EL (cell line): ENCODE measurements around the gene IL4R.
"Not testable (repeated sequence)": the region's sequence is repeated elsewhere in the genome, so short reads cannot be mapped to it uniquely, and the experiment has no call there.

Experiments used
- DNase-seq: peaks from one replicate; pipeline ENCODE4 v3.0.0-alpha.2; 2016

IL4R gene

DNA sequence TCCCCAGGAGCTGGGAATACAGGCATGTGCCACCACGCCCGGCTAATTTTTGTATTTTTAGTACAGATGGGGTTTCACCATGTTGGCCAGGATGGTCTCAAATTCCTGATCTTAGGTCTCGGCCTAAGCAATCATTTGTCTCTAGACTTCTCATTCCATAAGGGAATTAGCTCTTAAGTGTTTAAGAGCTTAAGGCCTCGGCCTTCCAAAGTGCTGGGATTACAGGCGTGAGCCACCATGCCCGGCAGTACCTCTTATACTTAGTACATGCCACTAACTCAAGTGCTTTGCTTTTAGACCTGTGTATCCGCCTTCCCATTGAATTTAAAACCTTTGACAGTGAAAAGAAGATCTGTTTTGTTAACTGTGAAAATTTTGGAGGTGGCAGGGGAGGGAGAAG, 71.6 kb downstream of the IL4R start:
- no peak for DNase-seq

DNA sequence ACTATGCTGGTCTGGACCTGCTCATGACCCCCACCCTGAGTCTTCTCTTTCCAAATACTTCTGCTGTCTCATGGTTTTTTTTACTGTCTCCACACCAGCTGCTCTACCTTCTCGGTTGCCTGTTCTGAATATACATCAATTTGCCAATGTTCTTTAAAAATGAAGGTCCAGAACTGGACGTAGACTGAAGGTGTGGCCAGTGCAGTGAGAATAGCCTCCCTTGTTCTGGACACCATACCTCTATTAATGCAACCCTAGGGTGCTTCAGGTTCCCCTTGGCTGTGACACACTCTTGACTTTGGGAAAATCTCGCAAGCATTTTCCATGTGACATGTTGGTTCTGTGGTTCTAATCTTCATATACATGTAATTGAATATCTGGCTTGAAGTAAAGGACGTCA, 72.9 kb downstream of the IL4R start:
- DNase-seq = no peak

DNA sequence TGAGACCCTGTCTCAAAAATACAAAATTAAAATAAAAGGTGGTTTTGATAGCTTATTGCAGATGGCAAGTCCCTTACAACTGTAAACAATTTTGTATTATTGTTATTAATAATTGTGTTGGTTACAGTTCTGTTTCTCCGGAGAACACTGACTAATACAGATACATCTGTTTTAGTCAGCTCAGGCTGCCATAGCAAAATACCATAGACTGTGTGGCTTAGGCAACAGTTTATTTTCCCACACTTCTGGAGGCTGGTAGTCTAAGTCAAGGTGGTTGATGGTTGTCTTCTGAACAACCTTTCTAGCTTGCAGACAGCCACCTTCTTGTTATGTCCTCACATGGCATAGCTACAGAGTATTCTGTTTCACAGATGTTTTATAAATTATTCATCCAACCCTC, 74.0 kb downstream of the IL4R start:
- DNase-seq = no peak

DNA sequence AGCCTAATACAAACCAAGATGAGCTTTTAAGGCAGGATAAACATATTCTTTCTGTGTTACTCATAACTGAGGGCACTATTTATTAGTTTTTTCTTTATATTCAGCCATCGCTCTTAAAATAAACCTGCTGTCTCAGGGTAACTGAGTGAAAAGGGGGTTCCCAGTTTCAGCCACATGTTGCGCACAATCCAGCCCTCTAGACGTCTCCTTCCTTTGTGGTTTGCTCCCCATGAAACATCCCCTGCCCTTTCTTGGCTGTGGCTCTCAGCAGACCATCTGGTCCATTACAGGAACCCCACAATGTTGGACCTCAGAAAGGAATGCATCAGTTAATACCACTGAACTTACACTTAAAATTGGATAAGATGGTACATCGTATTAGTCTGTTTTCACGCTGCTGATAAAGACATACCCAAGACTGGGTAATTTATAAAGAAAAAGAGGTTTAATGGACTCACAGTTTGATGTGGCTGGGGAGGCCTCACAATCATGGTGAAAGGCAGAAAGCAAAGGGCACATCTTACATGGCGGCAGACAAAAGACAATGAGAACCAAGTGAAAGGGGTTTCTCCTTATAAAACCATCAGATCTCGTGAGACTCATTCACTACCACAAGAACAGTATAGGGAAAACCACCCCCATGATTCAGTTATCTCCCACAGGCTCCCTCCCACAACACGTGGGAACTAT, 75.6 kb downstream of the IL4R start:
- DNase-seq = no peak

DNA sequence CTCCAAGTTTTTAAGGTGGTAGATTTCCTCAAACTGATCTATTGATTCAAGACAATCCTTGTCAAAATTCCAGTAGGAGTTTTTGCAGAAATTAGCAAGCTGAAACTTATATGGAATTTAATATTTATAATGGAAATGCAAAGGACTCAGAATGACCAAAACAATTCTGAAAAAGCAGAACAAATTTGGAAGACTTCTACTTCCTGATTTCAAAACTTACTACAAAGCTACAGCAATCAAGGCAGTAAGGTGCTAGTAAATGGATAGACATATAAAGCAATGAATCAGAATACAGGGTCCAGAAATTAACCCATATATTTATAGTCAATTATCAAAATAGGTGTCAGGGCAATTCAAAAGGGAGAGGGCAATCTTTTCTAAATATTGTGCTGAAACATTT, 76.4 kb downstream of the IL4R start:
- DNase-seq = no peak

DNA sequence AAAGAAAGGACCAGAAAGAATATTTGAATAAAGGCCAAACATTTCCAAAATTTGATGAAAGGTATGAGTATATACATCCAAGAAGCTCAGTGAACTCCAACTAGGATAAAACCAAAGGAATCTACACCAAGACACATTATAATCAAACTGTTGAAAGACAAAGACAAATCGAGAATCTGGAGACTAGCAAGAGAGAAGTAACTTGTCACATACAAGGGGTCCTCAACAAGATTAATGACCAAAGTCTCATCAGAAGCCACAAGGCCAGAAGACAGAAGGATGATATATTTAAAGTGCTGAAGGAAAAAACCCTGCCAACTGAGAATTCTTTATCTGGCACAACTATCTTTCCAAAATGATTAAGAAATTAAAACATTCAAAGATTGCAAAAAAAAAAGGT, 78.9 kb downstream of the IL4R start:
- no peak for DNase-seq

DNA sequence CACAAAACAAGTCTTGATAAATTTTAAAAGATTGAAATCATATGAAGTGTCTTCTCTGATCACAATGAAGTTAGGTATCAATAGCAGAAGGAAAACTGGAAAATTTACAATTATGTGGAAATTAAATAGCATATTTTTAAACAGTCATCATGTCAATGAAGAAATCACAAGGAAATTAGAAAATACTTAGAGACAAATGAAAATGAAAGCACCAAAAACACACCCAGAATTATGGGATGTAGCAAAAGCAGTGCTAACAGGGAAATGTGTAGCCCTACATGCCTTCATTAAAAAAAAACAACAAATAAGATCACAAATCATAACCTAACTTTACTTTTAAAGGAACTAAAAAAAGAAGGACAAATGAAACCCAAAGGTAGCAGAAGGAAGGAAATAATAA, 80.7 kb downstream of the IL4R start:
- no peak for DNase-seq

DNA sequence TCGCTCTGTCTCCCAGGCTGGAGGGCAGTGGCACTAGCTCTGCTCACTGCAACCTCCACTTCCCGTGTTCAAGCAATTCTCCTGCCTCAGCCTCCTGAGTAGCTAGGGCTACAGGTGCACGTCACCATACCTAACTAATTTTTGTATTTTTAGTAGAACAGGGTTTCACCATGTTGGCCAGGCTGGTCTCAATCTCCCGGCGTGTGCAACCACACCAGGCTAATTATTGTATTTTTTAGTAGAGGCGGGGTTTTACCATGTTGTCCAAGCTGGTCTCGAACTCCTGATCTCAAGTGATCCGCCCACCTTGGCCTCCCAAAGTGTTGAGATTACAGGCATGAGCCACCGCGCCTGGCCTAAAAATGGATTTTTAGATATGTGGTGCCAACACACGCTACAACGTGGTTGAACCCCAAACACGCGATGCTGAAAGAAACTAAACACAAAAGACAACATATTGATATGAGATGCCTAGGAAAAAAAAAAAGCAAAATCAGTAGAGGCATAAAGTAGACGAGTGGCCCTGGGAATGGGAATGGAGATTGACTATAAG, 84.6 kb downstream of the IL4R start:
- not testable (repeated sequence) for DNase-seq

DNA sequence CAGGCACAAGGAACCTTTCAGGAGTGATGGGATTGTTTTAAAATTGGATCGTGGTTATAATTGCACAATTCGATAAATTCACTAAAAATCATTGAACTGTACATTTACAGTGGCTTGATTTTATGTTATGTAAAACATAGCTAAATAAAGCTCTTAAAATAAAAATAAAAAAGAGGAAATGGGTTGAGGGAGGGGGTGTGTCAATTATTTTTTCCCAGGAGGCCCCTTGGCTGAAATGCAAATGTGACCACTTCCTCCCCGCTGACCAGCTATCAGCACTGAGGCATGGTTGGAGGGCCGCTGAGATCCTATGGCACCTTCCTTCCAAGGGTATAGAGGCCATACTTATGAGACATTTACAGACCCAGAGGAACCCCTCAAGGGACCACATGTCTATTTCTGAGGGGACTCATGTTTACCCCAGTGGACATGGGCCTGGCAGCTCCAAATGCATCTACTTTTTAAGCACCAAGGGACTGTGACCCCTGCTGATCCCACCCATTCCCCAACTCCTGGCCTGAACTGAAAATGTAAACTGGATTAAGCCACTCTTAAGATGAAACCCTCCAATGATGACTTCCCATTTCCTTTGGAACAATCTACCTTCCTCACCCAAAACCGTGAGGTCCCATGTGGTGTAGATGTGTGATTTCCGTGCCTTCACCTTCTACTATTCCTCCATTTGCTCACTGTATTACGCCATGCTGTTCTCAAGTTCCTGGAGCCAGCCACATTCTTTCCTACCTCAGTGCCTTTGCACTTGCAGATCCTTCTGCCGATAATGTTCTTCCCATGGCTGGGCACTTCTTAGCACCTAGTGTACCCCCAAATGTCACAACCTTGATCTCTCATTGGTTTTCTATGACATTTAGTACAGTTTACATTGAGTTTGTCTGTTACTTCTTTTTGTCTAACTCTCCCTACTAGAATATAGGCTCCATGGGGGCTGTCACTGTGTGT, 85.4 kb downstream of the IL4R start:
- DNase-seq = no peak

DNA sequence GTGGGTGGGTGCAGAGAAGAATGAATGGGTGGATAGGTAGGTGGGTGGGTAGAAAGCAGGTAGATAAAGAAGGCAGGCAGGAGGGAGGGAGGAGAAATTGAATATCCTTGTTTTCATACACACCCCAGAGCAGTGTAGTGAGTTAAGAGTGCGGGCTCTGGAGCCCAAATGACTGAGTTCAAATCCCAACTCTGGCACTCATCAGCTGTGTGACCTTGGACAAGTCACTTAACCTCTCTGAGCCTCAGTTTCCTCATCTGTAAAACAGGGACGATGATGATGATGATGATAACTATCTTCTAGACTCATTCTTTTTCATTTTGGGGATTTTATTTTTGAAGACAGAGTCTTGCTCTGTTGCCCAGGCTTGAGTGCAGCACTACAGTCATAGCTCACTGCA, 86.2 kb downstream of the IL4R start:
- no peak for DNase-seq

DNA sequence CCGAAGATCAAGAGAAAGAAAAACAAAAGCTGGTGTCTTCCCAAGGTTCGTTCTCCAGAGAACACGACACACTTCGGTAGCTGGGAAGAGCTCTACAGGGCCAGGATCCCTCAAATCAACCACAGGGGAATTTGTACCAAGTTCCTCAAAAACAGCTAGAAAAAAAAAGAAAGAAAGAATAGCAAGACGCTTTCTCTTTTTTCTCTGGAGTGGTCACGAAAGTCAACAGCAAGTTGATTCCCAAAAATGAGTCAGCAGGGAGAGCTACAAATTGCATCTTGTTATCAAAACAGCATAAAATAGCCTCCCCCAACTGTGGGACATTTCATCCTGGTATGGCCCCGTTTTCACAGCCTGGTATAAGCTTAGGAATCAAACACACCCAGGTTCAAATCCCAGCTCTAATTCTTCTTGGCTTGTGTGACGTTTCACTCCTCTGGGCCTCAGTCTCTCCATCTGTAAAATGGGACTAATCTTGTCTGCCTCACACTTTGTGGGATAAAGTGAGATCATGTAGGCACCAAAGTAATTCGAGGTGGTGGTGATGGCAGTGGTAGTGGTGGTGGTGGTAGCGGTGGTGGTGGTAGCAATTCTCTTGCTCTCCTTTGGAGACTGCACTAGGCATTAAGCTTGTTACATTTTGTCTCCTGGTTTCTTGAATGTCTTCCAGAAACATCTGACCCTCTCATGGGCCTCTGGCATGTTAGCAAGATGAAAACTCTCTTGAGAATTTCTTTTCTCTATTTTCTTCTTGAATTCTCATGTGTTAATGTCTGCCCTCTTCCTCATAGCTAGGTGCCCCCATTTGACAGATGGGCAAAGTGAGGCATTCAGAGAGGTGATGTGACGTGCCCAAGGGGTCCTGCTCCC, 87.2 kb downstream of the IL4R start:
- DNase-seq = peak; percentile 22

DNA sequence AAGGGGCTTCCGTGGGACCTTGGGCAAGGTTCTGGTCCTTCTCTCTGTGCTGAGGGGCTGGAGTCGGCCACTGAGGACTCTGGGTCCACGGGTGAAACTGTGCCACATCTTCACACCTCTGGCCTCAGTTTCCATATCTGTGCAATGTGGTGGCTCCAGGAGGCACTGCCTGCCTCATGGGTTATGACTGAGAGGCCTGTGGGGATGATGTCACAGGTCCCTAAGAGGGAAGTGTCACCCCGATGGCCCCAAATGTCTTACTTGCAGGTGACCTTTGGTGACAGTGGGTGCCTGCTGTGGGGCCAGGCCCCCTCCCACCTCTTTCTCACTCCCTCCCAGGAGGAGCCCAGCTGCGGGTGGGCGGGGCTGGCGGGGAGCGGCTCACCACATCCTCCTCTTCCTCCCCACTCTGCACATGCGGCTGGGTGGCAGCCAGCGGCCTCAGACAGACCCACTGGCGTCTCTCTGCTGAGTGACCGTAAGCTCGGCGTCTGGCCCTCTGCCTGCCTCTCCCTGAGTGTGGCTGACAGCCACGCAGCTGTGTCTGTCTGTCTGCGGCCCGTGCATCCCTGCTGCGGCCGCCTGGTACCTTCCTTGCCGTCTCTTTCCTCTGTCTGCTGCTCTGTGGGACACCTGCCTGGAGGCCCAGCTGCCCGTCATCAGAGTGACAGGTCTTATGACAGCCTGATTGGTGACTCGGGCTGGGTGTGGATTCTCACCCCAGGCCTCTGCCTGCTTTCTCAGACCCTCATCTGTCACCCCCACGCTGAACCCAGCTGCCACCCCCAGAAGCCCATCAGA, 88.2 kb downstream of the IL4R start, which contains the start of gene IL21R:
Gene IL21R (plus strand): TSS at position 407 of the 801 bp plus-strand sequence. CDS start 27,898 bp downstream, outside the sequence.
- DNase-seq = peak; percentile 57

DNA sequence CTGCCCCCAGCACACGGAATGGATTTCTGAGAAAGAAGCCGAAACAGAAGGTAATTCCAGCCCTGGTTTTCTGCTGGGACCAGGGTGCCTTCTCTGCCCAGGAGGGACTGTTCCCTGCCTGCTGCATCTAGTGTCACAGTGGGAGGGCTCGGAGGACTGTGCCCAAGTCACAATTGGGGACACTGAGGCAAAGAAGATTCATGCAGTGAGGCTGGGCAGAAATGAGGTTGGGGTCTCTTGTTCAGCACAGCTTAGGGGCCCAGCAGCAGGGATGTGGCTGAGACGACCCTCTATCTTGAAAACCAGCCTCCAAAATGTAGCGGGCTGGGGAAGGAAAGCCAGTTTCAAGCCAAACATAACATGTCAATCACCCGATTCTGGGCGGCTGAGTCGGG, 88.8 kb downstream of the IL4R start:
- DNase-seq = no peak

DNA sequence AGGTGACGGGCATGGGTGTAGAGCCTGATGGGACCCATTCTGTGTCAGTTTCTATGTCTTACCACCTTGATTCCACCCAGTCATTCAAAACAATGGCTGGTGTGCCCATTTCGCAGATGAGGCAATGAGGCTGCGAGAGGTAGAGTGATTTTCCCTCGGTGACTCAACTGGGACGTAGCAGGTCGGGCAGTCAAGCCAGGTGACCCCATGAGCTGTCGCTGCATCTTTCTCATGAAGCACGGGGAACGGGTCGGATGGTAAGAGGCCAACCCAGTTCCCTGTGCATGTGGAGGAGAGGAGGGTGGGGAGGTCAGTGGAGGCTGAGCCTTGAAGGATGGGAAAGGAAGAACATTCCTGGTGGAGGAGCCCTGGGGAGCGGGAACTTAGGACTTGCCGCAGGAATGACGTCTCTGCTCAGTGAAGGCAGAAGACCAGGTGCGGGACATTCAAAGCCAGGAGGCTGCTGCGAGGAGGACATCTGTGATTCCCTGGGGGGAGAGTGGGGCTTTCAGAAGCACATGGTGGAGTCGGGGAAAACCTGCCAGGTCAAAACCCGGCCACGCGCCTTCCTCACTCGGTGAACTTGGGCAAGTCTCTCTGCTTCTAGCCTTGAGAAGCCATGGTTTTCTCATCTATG, 89.3 kb downstream of the IL4R start:
- DNase-seq = no peak

DNA sequence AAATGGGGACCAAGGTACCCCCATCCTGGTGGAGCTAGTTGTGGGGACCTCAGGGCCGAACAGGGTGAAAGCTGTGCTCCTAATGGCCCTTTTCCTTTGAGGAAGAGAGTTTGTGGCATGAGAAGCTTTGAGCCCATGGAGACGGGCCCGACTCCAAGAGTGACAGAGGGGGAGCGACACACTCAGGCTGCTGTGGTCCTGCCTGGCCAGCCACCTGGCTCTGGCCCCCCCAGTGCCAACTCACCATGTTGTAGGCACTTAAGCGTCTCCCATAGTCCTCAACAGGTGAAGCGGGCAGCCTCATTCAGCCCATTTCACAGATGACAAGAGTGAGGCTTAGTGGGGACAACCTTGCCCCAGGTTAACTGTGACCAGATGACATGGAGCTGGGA, 89.8 kb downstream of the IL4R start:
- no peak for DNase-seq

DNA sequence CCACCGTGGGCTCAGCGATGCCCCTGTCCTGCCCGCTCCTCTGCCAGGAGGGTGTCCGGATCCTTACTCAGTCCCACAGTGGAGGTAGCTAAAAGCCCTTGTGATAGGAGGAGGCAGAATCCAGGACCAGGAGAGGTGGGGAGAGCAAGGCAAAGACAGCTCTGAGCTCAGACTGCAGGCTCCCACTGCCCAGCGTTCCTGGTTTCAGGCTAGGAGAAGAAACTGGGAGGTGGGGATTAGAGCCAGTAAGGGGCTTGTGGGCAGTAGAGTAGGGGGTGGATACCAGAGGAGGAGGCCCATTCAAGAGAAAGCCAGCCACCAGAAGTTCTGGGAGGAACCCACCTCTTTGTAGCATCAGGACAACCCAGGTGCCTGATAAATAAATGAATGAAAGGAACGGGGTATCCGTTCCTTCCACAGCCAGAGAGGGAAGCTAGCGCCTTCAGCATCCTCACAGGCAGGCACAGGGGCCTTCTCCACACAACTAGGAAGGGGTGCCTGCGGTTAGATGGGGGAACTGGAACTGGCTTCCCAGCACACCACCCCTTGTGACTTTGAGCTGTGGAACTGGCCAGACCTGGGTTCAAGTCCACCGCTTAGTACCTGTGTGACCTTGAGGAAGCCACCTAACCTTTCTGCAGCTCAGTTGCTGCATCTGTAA, 90.5 kb downstream of the IL4R start:
- DNase-seq = no peak

DNA sequence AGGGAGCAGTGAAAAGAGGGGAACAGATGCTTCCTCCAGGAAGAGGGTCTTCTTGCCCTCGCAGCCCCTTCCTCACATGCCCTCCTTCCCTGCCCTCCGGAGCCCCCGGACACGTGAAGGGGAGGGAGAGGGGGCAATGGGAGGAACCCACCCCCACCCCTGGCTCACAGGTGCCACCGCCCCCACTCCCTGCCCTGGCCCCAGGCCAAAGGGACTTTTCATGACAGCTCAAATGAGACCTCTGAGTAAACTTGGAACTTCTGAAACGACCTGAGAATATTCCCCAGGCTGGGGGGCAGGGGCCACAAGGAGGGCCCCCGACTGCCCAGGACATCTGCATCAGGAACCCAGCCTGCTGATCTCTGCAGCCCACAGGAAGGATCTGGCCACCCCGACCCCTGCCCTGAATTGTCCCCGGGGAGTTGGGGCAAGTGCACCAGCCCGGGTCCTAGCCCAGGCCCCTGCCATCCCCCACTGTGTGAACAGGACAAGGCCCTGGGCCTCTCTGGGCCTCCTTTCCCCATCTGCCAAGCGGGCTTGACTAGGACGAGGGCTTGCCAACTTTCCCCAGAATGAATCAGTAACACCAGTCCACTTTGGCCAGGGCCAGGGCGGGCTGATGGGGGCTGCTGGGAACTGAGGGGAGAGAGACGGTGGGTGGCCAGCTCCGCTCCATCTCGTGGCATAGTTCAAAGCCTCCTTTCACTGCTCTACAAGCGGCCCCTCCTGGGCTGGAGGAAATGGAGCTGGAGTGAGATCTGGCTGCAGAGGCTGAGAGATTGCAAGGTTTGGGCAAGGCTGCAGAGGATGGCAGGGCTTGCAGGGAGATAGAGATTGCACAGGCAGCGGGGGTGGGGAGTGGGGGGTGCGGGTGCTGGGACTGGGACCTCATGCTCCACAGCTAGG, 92.0 kb downstream of the IL4R start:
- DNase-seq = no peak

DNA sequence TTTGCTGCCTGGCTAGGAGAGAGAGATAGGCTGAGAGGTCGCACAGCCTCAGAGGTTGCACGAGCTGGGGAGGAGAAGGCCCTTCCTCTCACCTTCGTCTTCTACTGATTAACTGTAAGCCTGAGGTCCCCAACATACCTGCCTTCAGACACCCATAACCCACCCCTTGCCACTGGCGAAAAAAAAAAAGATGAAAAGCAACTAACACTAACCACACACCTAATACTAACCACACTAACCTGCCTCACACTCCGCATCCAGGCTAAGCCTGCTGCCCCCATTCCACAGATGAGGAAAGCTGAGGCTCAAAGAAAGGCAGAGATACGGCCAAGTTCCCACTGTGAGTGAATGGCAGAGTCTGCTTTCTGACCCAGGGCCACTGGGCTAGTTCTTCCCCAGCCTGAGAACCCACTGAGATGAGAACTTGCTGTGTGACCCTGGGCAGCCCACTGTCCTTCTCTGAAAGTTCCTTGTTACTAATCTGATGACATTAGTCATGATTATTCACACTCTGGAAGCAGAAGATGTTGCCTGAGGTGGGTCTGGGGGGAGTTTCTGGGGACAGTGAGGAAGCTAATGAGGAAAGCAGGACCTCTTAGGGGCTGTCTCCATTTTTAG, 92.8 kb downstream of the IL4R start:
- DNase-seq = no peak

DNA sequence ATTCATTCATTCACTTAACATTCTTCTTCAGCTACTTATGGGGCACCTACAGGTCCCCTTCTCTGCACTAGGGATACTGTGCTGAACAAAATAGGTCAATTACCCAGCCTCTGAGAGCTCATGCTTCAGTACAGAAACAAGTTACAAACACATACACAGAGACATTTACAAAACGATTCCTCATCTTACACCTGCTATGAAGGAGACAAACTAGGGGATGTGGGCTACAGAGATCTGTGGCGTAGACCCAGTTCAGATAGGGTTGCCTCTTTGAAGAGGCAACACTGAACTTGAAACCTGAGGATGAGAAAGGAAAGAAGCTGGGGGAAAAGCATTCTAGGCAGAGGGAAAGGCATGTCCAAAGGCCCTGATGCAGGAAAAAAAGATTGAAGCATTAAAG, 93.4 kb downstream of the IL4R start:
- no peak for DNase-seq
